ENCODE results near the gene FXYD2. TPM values are rescaled to one million over a fixed set of nuclear protein-coding genes. Genes with fewer than 3 reads are reported as not detected.
A peak's percentile ranks its signal among the peaks of the same experiment; 100 is the strongest.

Gene FXYD2
- total and polyA plus RNA-seq, 9 of the 15 experiments (the other 6 are each of a cell fraction or from before 2014, with no cell fraction given), result not detected

- TF ChIP-seq MTA3 (IDR thresholded peaks at IDR 0.05; ENCODE audit: borderline replicate concordance), result no peak
- TF ChIP-seq REST (IDR thresholded peaks at IDR 0.05; ENCODE audit: borderline replicate concordance), result peak; percentile 23; the same call in 1 of the 2 replicates
- TF ChIP-seq REST (CRISPR knock-in tag; IDR thresholded peaks at IDR 0.05; ENCODE audit: low read depth), result no peak
- no peak for TF ChIP-seq MEF2A (IDR thresholded peaks at IDR 0.05; ENCODE audit: control insufficient read depth, low read depth, low read length)
- no peak for TF ChIP-seq ELF2 (CRISPR knock-in tag; IDR thresholded peaks at IDR 0.05)
- TF ChIP-seq GABPA (tag; conservative IDR thresholded peaks at IDR 0.05; ENCODE audit: low read depth), result no peak
- TF ChIP-seq TFAM (CRISPR knock-in tag; conservative IDR thresholded peaks at IDR 0.05), result no peak
- no peak for TF ChIP-seq E4F1 (CRISPR knock-in tag; IDR thresholded peaks at IDR 0.05; ENCODE audit: borderline replicate concordance)
- TF ChIP-seq AFF4 (CRISPR knock-in tag; IDR thresholded peaks at IDR 0.05), result no peak
- no peak for TF ChIP-seq TBP (optimal IDR thresholded peaks at IDR 0.05; ENCODE audit: low read depth, low read length)
- no peak for TF ChIP-seq ZNF395 (CRISPR knock-in tag; IDR thresholded peaks at IDR 0.05)
- no peak for TF ChIP-seq GATA2 (CRISPR knock-in tag; IDR thresholded peaks at IDR 0.05)
Measured at GRCh38 chr11:117833401-117833891, 8.9 kb upstream of the FXYD2 start (continued).
